GM23338 (cell line): ENCODE results near the gene DNAH17. TPM values are rescaled to one million over a fixed set of nuclear protein-coding genes. Genes with fewer than 3 reads are reported as not detected.

Experiments used
- ATAC-seq: fragments of 200-7000 bp; cut with Tn5 transposase; 3 replicates; pipeline ENCODE4 v1.9.1; 2020
- DNase-seq: peaks from one replicate; pipeline ENCODE4 v3.0.0-alpha.2; 2015; ENCODE audit warnings: low spot score
- H2AFZ ChIP-seq: fragments of 200-600 bp; sonication (generic); 2 replicates; pipeline ENCODE4 v1.8.0; 2016; ENCODE audit warnings: antibody characterized with exemption, mild to moderate bottlenecking, moderate library complexity
- H3F3A ChIP-seq: fragments of 200-600 bp; sonication (generic); replicated peaks from 2 replicates; pipeline ENCODE4 v1.8.0; 2017; ENCODE audit warnings: antibody characterized with exemption, mixed run types, low read depth
- H3K27ac ChIP-seq: fragments of 200-600 bp; sonication (generic); 2 replicates; pipeline ENCODE4 v1.6.1; 2016; ENCODE audit warnings: low read depth
- H3K27me3 ChIP-seq: fragments of 200-600 bp; sonication (generic); 2 replicates; pipeline ENCODE4 v1.8.0; 2016; ENCODE audit warnings: mild to moderate bottlenecking, mixed run types, moderate library complexity; ENCODE audit not compliant: insufficient read depth
- H3K36me3 ChIP-seq: fragments of 200-600 bp; sonication (generic); 2 replicates; pipeline ENCODE4 v1.8.0; 2016; ENCODE audit warnings: mild to moderate bottlenecking; ENCODE audit not compliant: insufficient read depth
- H3K4me1 ChIP-seq: fragments of 200-600 bp; sonication (generic); 2 replicates; pipeline ENCODE4 v1.8.0; 2016; ENCODE audit warnings: mild to moderate bottlenecking, moderate library complexity; ENCODE audit not compliant: insufficient read depth
- H3K4me2 ChIP-seq: fragments of 200-600 bp; sonication (generic); 2 replicates; pipeline ENCODE4 v1.7.1; 2017; ENCODE audit warnings: mixed run types
- H3K4me3 ChIP-seq: fragments of 200-600 bp; sonication (generic); 2 replicates; pipeline ENCODE4 v1.6.1; 2016; ENCODE audit warnings: mixed run types
- H3K79me2 ChIP-seq: fragments of 200-600 bp; sonication (generic); replicated peaks from 2 replicates; pipeline ENCODE4 v1.8.0; 2017; ENCODE audit warnings: mild to moderate bottlenecking; ENCODE audit not compliant: insufficient read depth
- H3K9me2 ChIP-seq: fragments of 200-600 bp; sonication (generic); 2 replicates; pipeline ENCODE4 v1.8.0; 2017; ENCODE audit not compliant: insufficient read depth
- H4K20me1 ChIP-seq: fragments of 200-600 bp; sonication (generic); replicated peaks from 2 replicates; pipeline ENCODE4 v1.8.0; 2017; ENCODE audit warnings: mild to moderate bottlenecking; ENCODE audit not compliant: insufficient read depth
- H3K27ac Mint-ChIP-seq: 2 replicates; pipeline ENCODE4 v1.8.0; 2020; ENCODE audit warnings: inconsistent platforms, mild to moderate bottlenecking, moderate library complexity, mixed read lengths
- H3K27me3 Mint-ChIP-seq: 3 replicates; pipeline ENCODE4 v1.8.0; 2022; ENCODE audit warnings: low read depth, mild to moderate bottlenecking, moderate library complexity, mixed read lengths, inconsistent platforms; ENCODE audit not compliant: insufficient read depth, poor library complexity
- H3K36me3 Mint-ChIP-seq: 3 replicates; pipeline ENCODE4 v1.8.0; 2021; ENCODE audit warnings: low read depth, mild to moderate bottlenecking, inconsistent platforms, moderate library complexity, mixed read lengths
- H3K4me1 Mint-ChIP-seq: 3 replicates; pipeline ENCODE4 v1.8.0; 2020; ENCODE audit warnings: mild to moderate bottlenecking, inconsistent platforms, mixed read lengths
- H3K4me3 Mint-ChIP-seq: 3 replicates; pipeline ENCODE4 v1.8.0; 2021; ENCODE audit warnings: moderate library complexity, mild to moderate bottlenecking, inconsistent platforms, mixed read lengths
- H3K9me3 Mint-ChIP-seq: 3 replicates; pipeline ENCODE4 v1.8.0; 2020; ENCODE audit warnings: moderate library complexity, mild to moderate bottlenecking, inconsistent platforms, mixed read lengths
- CREB1 ChIP-seq: fragments of 250-450 bp; sonication (Bioruptor Pico); IDR thresholded peaks from 2 replicates; pipeline ENCODE4 v1.5.0; 2020; ENCODE audit warnings: low read depth, mild to moderate bottlenecking, moderate library complexity
- CTCF ChIP-seq, 2 experiments: fragments of 200-600 bp in 1 of 2; sonication (generic) in 1 of 2; conservative IDR thresholded peaks; 2 replicates each; pipeline versions ENCODE4 v1.5.1 to v1.6.1; 2016 to 2017; ENCODE audit warnings: antibody characterized with exemption in 2 of 2, low read depth in 2 of 2, mild to moderate bottlenecking in 2 of 2, moderate library complexity in 1 of 2
- ETS1 ChIP-seq: IDR thresholded peaks from 2 replicates; pipeline ENCODE4 v1.6.1; 2016; ENCODE audit warnings: antibody characterized with exemption
- EZH2 ChIP-seq: fragments of 200-600 bp; sonication (generic); IDR thresholded peaks from one replicate; pipeline ENCODE4 v1.8.0; 2017; ENCODE audit warnings: antibody characterized with exemption, mild to moderate bottlenecking, low read depth; ENCODE audit not compliant: unreplicated experiment
- EZH2phosphoT487 ChIP-seq: fragments of 200-600 bp; sonication (generic); IDR thresholded peaks from one replicate; pipeline ENCODE4 v1.8.1; 2018; ENCODE audit warnings: antibody characterized with exemption; ENCODE audit not compliant: unreplicated experiment
- JUNB ChIP-seq: IDR thresholded peaks from one replicate; pipeline ENCODE4 v1.6.1; 2016; ENCODE audit warnings: antibody characterized with exemption; ENCODE audit not compliant: unreplicated experiment
- NANOG ChIP-seq: IDR thresholded peaks from 2 replicates; pipeline ENCODE4 v1.6.1; 2016; ENCODE audit warnings: antibody characterized with exemption, borderline replicate concordance
- POLR2AphosphoS5 ChIP-seq: IDR thresholded peaks from 2 replicates; pipeline ENCODE4 v1.6.1; 2016; ENCODE audit warnings: antibody characterized with exemption, low read depth
- STAT1 ChIP-seq: IDR thresholded peaks from one replicate; pipeline ENCODE4 v1.6.1; 2016; ENCODE audit warnings: antibody characterized with exemption; ENCODE audit not compliant: unreplicated experiment
- ZNF114 ChIP-seq: fragments of 250-450 bp; sonication (Bioruptor Pico); IDR thresholded peaks from 2 replicates; pipeline ENCODE4 v1.5.0; 2020; ENCODE audit warnings: mild to moderate bottlenecking, moderate library complexity
- ZNF331 ChIP-seq: fragments of 250-450 bp; sonication (Bioruptor Pico); IDR thresholded peaks from 2 replicates; pipeline ENCODE4 v1.5.0; 2020; ENCODE audit warnings: low read depth, mild to moderate bottlenecking, moderate library complexity
- polyA plus RNA-seq: library from polyadenylated mRNA; unstranded; fragments of >200 nt; fragmentation: Nextera tagmentation; extraction: Ambion mirVana; gene quantifications from 2 replicates; pipeline ENCODE4 v1.2.1, GENCODE V29; 2016
- total RNA-seq: library from RNA; depleted of rRNA; stranded (reverse); fragments of >200 nt; shearing (Covaris generic); gene quantifications from 2 replicates; pipeline ENCODE4 v1.2.3, GENCODE V29; 2014
- TF ChIP-seq, protein P1 (sequence below): IDR thresholded peaks from one replicate; pipeline ENCODE4 v1.6.1; 2018; ENCODE audit warnings: antibody characterized with exemption; ENCODE audit not compliant: unreplicated experiment
- TF ChIP-seq, protein P2 (sequence below): fragments of 250-450 bp; sonication (Bioruptor Pico); IDR thresholded peaks from 2 replicates; pipeline ENCODE4 v1.5.0; 2020; ENCODE audit warnings: mild to moderate bottlenecking, moderate library complexity

Gene DNAH17
- total and polyA plus RNA-seq, 2 experiments from 2014 or later, result 0.59 to 2.0 TPM

GRCh38 chr17:78454346-78454745 is 122.8 kb downstream of the DNAH17 start:
- H3K4me3 Mint-ChIP-seq, result no peak overlapping the region
- no peak for ATAC-seq
- H3K27me3 ChIP-seq, result no peaks in the 10 kb centered on the region
- H3K27ac Mint-ChIP-seq, result no peak overlapping the region
- H3K4me3 ChIP-seq, result no peak overlapping the region
- H3K36me3 Mint-ChIP-seq, result no peaks in the 10 kb centered on the region
- no peaks in the 10 kb centered on the region for H4K20me1 ChIP-seq
- H3F3A ChIP-seq, result no peaks in the 10 kb centered on the region
- no peaks in the 10 kb centered on the region for H3K36me3 ChIP-seq
- H2AFZ ChIP-seq, result no peak overlapping the region; the same call in 1 of the 2 replicates
- H3K9me2 ChIP-seq, result no peaks in the 10 kb centered on the region
- no peak for DNase-seq
- H3K4me1 Mint-ChIP-seq, result no peaks in the 10 kb centered on the region; the same call in 2 of the 3 replicates
- TF ChIP-seq STAT1, result no peak
- TF ChIP-seq ETS1, result no peak
- TF ChIP-seq CTCF (conservative IDR thresholded peaks at IDR 0.05; ENCODE audit: low read depth in 2 of 2), result no peak
- TF ChIP-seq POLR2AphosphoS5, result no peak
- no peak for TF ChIP-seq JUNB
- no peak for TF ChIP-seq NANOG
- TF ChIP-seq, protein P1, sequence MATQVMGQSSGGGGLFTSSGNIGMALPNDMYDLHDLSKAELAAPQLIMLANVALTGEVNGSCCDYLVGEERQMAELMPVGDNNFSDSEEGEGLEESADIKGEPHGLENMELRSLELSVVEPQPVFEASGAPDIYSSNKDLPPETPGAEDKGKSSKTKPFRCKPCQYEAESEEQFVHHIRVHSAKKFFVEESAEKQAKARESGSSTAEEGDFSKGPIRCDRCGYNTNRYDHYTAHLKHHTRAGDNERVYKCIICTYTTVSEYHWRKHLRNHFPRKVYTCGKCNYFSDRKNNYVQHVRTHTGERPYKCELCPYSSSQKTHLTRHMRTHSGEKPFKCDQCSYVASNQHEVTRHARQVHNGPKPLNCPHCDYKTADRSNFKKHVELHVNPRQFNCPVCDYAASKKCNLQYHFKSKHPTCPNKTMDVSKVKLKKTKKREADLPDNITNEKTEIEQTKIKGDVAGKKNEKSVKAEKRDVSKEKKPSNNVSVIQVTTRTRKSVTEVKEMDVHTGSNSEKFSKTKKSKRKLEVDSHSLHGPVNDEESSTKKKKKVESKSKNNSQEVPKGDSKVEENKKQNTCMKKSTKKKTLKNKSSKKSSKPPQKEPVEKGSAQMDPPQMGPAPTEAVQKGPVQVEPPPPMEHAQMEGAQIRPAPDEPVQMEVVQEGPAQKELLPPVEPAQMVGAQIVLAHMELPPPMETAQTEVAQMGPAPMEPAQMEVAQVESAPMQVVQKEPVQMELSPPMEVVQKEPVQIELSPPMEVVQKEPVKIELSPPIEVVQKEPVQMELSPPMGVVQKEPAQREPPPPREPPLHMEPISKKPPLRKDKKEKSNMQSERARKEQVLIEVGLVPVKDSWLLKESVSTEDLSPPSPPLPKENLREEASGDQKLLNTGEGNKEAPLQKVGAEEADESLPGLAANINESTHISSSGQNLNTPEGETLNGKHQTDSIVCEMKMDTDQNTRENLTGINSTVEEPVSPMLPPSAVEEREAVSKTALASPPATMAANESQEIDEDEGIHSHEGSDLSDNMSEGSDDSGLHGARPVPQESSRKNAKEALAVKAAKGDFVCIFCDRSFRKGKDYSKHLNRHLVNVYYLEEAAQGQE, result no peak
- TF ChIP-seq CREB1, result no peak
- no peak for TF ChIP-seq EZH2phosphoT487
- TF ChIP-seq ZNF331, result no peak
- TF ChIP-seq, protein P2, sequence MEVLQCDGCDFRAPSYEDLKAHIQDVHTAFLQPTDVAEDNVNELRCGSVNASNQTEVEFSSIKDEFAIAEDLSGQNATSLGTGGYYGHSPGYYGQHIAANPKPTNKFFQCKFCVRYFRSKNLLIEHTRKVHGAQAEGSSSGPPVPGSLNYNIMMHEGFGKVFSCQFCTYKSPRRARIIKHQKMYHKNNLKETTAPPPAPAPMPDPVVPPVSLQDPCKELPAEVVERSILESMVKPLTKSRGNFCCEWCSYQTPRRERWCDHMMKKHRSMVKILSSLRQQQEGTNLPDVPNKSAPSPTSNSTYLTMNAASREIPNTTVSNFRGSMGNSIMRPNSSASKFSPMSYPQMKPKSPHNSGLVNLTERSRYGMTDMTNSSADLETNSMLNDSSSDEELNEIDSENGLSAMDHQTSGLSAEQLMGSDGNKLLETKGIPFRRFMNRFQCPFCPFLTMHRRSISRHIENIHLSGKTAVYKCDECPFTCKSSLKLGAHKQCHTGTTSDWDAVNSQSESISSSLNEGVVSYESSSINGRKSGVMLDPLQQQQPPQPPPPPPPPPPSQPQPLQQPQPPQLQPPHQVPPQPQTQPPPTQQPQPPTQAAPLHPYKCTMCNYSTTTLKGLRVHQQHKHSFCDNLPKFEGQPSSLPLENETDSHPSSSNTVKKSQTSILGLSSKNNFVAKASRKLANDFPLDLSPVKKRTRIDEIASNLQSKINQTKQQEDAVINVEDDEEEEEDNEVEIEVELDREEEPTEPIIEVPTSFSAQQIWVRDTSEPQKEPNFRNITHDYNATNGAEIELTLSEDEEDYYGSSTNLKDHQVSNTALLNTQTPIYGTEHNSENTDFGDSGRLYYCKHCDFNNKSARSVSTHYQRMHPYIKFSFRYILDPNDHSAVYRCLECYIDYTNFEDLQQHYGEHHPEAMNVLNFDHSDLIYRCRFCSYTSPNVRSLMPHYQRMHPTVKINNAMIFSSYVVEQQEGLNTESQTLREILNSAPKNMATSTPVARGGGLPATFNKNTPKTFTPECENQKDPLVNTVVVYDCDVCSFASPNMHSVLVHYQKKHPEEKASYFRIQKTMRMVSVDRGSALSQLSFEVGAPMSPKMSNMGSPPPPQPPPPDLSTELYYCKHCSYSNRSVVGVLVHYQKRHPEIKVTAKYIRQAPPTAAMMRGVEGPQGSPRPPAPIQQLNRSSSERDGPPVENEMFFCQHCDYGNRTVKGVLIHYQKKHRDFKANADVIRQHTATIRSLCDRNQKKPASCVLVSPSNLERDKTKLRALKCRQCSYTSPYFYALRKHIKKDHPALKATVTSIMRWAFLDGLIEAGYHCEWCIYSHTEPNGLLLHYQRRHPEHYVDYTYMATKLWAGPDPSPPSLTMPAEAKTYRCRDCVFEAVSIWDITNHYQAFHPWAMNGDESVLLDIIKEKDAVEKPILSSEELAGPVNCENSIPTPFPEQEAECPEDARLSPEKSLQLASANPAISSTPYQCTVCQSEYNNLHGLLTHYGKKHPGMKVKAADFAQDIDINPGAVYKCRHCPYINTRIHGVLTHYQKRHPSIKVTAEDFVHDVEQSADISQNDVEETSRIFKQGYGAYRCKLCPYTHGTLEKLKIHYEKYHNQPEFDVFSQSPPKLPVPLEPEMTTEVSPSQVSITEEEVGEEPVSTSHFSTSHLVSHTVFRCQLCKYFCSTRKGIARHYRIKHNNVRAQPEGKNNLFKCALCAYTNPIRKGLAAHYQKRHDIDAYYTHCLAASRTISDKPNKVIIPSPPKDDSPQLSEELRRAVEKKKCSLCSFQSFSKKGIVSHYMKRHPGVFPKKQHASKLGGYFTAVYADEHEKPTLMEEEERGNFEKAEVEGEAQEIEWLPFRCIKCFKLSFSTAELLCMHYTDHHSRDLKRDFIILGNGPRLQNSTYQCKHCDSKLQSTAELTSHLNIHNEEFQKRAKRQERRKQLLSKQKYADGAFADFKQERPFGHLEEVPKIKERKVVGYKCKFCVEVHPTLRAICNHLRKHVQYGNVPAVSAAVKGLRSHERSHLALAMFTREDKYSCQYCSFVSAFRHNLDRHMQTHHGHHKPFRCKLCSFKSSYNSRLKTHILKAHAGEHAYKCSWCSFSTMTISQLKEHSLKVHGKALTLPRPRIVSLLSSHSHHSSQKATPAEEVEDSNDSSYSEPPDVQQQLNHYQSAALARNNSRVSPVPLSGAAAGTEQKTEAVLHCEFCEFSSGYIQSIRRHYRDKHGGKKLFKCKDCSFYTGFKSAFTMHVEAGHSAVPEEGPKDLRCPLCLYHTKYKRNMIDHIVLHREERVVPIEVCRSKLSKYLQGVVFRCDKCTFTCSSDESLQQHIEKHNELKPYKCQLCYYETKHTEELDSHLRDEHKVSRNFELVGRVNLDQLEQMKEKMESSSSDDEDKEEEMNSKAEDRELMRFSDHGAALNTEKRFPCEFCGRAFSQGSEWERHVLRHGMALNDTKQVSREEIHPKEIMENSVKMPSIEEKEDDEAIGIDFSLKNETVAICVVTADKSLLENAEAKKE, result no peak
- TF ChIP-seq EZH2, result no peak
- TF ChIP-seq ZNF114, result no peak
- H3K9me3 Mint-ChIP-seq, result no peaks in the 10 kb centered on the region; the same call in 2 of the 3 replicates
- H3K79me2 ChIP-seq, result no peaks in the 10 kb centered on the region
- no peak overlapping the region for H3K27ac ChIP-seq
- H3K4me1 ChIP-seq, result no peaks in the 10 kb centered on the region
- peaks cover 4% of the 10 kb centered on the region for H3K27me3 Mint-ChIP-seq
- no peak overlapping the region for H3K4me2 ChIP-seq
